HTERT RPE-1 (cell line): ENCODE measurements around the gene KCNK2.

Source experiments
- in situ Hi-C: fragments of 300-500 bp; cut with MboI; formaldehyde crosslinking; loops from 4 replicates; pipeline ENCODE4 v1.14.3; 2020; ENCODE audit warnings: low sequenced_read_pairs

KCNK2 gene

DNA sequence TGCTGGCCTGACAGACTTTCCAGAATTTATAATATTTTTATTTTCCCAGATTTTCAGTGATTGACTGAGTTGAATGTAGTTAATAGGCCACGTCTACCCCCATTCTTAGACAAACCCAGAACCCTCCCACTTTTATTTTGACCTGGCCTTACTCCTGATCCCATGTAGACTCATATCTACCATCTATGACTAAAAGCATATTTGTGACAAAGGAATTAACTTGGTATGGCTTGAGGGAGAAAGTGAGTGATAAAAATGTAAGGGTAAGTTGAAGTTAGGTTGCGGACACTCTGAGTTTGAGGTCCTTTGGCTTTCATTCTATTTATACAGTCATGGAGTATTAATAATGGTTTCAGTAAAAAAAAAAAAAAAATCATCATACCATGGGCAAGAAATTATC lies 168.4 kb downstream of the KCNK2 start:
- in situ Hi-C loops: no loop called here

- in situ Hi-C loops: no loop called here
Observed at GRCh38 chr1:215251428-215251827, 168.9 kb downstream of the KCNK2 start.

DNA sequence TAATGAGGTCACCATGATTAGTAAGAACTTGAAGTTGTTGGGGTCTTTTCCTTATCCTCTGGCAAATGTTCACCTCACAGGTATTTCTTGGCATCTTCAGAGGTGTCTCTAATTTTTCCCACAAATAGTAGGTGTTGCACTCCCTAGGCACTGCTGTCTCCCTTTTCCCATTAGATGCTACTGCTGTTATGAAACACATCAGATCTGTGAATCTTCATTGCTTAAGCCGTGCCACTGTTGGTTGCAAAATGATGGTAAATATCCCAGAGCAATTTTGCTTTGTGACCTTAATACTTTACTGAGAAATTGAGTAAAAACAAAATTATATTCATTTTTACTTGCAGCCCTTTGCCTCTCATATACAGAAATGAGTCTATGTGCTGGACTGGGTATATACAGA lies 169.6 kb downstream of the KCNK2 start:
- in situ Hi-C loops: no loop called here

- in situ Hi-C loops: no loop called here
Observed at GRCh38 chr1:215256936-215257679, 174.6 kb downstream of the KCNK2 start.

- in situ Hi-C loops: no loop called here
Observed at GRCh38 chr1:215260711-215261110, 178.2 kb downstream of the KCNK2 start.

DNA sequence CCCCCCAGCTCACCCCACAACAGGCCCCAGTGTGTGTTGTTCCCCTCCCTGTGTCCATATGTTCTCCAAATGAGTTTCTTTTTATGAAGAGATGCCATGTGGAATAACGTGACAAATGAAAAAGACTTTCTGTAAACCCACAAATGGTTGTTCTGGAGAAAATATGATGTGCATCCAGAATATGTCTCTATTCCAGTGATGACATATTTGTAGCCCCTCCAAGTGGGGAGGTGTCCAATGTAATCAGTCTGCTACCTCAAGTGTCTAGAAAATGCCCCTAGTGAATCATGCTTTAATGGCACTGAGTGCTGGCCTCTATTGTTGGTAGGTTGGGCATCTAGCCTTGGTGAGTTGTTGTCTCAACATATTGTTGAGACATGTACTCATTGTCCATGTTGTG lies 179.6 kb downstream of the KCNK2 start:
- in situ Hi-C loops: no loop called here

- in situ Hi-C loops: no loop called here
Observed at GRCh38 chr1:215263636-215264035, 181.1 kb downstream of the KCNK2 start.

- in situ Hi-C loops: no loop called here
Observed at GRCh38 chr1:215264649-215265048, 182.1 kb downstream of the KCNK2 start.

DNA sequence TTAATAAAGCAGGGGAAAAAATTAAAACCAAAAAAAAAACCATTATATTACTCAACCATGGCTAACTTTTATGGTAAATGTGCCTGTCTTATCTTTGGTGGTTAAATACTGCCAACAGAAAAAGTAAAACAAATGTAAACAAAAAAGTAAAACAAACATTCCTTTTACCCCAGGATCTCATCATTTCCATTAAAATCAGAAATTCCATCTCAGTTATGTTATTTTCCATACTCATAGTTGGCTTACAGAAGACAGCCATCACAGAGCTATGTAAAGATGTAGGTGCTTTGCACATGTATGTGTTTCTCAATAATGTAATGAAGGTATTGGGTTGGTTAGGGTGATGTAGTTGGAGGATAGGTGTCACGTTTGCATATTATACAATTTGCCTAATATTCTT lies 185.0 kb downstream of the KCNK2 start:
- in situ Hi-C loops: no loop called here

DNA sequence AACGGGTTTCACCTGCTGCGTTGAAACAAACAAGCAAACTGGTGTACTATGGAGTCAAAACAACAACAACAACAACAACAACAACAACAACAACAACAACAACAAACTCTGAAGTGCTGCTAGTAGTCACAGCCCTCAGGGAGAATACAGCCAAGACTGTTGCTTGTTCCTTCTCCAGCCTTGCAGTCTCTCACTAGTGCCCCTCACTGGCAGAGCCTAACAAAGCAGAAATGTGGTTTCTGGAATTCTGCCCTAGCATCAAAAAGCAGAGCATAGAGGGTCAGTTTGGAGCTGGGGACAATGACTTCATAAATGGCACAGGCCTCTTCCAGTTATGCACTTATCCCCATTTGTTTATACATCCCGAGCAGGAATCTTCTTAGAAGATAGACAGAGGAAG lies 187.4 kb downstream of the KCNK2 start:
- in situ Hi-C loops: no loop called here

DNA sequence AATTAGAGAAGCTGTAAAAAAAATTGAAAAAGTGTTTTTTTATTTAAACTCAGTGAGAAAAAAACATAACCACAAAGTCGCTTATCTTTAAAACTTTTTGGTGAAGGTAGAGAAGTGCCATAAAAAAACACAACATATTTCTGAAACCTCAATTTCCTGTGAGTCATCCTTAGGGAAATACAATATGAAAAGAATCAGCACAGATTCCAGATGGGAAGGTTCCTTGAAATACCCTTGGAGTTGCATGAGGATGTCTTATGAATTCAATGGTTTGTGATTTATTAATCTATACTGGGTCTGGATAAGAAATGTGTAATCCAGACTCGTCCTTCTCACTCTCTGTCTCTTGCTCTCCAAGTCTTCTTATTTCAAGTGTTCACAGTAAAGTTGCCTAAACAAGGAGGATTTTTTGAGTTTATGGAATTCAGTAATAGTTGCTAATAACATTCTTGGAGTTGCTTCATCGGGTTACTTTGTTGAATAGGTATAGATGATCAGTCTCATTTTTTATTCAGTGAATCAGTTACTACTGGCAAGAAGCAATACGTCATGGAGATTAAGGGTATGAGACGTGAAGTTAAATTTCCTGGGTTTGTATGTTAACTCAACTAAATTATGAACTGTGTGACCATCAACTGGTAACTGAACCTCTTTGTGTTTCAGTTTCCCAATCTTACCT lies 191.4 kb downstream of the KCNK2 start:
- in situ Hi-C loops: no loop called here

DNA sequence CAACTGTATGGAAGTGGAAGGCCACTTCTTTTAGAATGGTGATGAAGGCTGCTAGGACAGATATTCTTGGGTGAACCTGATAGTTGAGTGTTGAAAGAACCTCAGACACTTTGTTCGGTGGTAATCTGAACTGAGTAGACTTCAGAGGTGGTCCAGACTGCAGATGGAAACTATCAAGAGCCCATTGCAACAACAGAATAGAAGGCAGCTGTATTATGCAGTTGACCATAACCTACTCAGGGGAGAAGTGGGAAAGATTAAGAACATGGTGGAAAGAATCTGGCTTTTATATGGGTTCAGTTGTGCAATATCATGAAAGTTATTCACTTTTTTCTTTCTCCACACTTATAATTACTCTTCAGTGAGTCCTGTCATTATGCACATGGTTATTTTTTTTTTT lies 194.0 kb downstream of the KCNK2 start:
- in situ Hi-C loops: no loop called here

DNA sequence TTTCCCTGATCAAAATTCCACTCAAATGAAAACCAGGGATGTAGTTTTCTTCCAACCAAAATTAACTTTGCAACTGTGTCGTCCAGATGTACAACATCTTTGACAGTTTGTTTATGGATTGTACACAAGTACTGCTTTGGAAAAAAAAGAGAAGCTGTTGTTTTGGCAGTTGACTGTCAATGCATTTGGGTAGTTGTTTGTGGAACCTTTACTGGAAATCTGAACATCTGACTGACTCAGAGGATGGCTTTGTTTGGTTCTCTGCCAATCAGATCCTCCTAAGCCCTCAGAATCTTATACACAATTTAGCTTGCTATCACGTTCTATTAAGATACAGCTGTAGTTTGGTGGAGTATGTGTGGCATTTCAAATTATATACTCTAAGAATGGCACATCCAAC lies 195.0 kb downstream of the KCNK2 start:
- in situ Hi-C loops: no loop called here

GRCh38 chr1:215279682-215280081 lies 197.1 kb downstream of the KCNK2 start:
- in situ Hi-C loops: no loop called here

- in situ Hi-C loops: no loop called here
Observed at GRCh38 chr1:215282557-215282956, 200.0 kb downstream of the KCNK2 start.

DNA sequence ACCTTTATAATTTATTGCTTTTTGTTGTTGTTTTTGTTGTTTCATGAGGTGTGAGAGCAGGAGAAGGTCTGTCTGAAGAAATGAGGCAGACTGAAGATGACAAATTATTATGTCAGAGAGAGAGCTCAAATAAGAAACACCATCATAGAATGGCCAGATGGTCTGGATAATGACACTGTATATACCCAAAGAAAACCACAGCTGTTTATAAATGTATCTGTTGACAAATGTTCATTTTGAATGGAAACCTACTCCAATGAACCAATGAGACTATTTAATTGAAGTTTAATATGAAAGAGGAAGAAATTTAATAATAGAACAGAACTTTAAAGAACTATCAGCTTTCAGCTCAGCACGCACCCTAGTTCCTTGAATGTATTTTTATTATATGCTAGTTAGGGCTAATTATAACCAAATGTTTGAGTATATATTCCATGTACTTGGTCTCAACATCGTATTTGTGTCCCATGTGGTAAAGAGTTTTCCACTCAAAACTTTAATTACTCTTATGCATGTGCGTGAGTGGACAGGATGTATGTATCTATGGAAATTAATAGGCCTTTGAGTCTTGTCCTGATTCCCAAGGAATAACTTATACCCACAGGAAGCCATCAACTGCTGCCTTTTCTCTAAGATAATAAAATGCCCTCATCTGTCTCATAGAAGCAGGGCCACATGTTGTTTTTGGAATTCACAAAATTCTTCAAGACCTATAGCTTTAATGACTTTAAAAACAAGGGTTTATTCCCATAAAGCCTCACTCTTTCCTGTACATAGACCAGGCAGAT lies 202.7 kb downstream of the KCNK2 start:
- in situ Hi-C loops: no loop called here
